Neural cell (in vitro differentiated cells): ENCODE measurements around the gene AP3B1. TPM values are rescaled to one million over a fixed set of nuclear protein-coding genes. Genes with fewer than 3 reads are reported as not detected.

Experiments
- H2AFZ ChIP-seq: fragments of 200-600, 300-800 bp; sonication (generic), shearing (Covaris generic); 2 replicates; pipeline ENCODE4 v1.6.0; 2014; ENCODE audit warnings: low read depth, mild to moderate bottlenecking, antibody characterized with exemption, low read length, moderate library complexity
- H3F3A ChIP-seq: fragments of 200-600 bp; shearing (Covaris generic); 2 replicates; pipeline ENCODE4 v1.6.1; 2016; ENCODE audit warnings: mild to moderate bottlenecking, moderate library complexity, mixed read lengths, antibody characterized with exemption, low read length; ENCODE audit not compliant: insufficient read depth, poor library complexity, severe bottlenecking
- H3K27ac ChIP-seq: fragments of 200-600, 300-800 bp; sonication (generic), shearing (Covaris generic); 2 replicates; pipeline ENCODE4 v1.5.1; 2014; ENCODE audit warnings: mild to moderate bottlenecking, low read length, moderate library complexity
- H3K27me3 ChIP-seq: fragments of 300-800, 200-600 bp; sonication (generic), shearing (Covaris generic); 2 replicates; pipeline ENCODE4 v1.6.0; 2014; ENCODE audit warnings: mild to moderate bottlenecking, low read depth, low read length, moderate library complexity; ENCODE audit not compliant: insufficient read depth
- H3K36me3 ChIP-seq: fragments of 300-800, 200-600 bp; sonication (generic), shearing (Covaris generic); 2 replicates; pipeline ENCODE4 v1.5.1; 2014; ENCODE audit warnings: mild to moderate bottlenecking, antibody characterized with exemption, low read length, moderate library complexity; ENCODE audit not compliant: insufficient read depth
- H3K4me2 ChIP-seq: fragments of 300-800, 200-600 bp; sonication (generic), shearing (Covaris generic); 2 replicates; pipeline ENCODE4 v1.6.0; 2014; ENCODE audit warnings: mild to moderate bottlenecking, low read length
- H3K4me3 ChIP-seq: fragments of 300-800, 200-600 bp; sonication (generic), shearing (Covaris generic); 2 replicates; pipeline ENCODE4 v1.5.1; 2014; ENCODE audit warnings: mild to moderate bottlenecking, low read length, moderate library complexity
- H3K79me2 ChIP-seq: fragments of 200-600 bp; shearing (Covaris generic); replicated peaks from 2 replicates; pipeline ENCODE4 v1.6.0; 2014; ENCODE audit warnings: mild to moderate bottlenecking, low read length, moderate library complexity; ENCODE audit not compliant: insufficient read depth
- H3K9ac ChIP-seq: fragments of 300-800, 200-600 bp; sonication (generic), shearing (Covaris generic); 2 replicates; pipeline ENCODE4 v1.6.1; 2016; ENCODE audit warnings: mild to moderate bottlenecking, low read length, mixed read lengths
- H3K9me2 ChIP-seq: fragments of 200-600 bp; shearing (Covaris generic); 2 replicates; pipeline ENCODE4 v1.6.1; 2016; ENCODE audit warnings: mild to moderate bottlenecking, low read length, mixed read lengths; ENCODE audit not compliant: insufficient read depth
- H3K9me3 ChIP-seq: fragments of 200-600, 300-800 bp; sonication (generic), shearing (Covaris generic); 2 replicates; pipeline ENCODE4 v1.6.1; 2016; ENCODE audit warnings: mild to moderate bottlenecking, mixed run types, low read length, moderate library complexity, mixed read lengths
- H4K20me1 ChIP-seq: fragments of 200-600 bp; shearing (Covaris generic); 2 replicates; pipeline ENCODE4 v1.6.1; 2016; ENCODE audit warnings: mild to moderate bottlenecking, mixed run types; ENCODE audit not compliant: insufficient read depth
- EP300 ChIP-seq: fragments of 450-650 bp; conservative IDR thresholded peaks from 2 replicates; pipeline ENCODE4 v1.6.1; 2014; ENCODE audit warnings: antibody characterized with exemption, mild to moderate bottlenecking, moderate library complexity; ENCODE audit not compliant: poor library complexity, severe bottlenecking
- EZH2 ChIP-seq: fragments of 200-600, 300-800 bp; shearing (Covaris generic), sonication (generic); IDR thresholded peaks from 2 replicates; pipeline ENCODE4 v1.6.1; 2014; ENCODE audit warnings: antibody characterized with exemption, low read length, borderline replicate concordance, mild to moderate bottlenecking; ENCODE audit not compliant: insufficient read depth, poor library complexity, severe bottlenecking
- MXI1 ChIP-seq: fragments of 450-650 bp; conservative IDR thresholded peaks from 2 replicates; pipeline ENCODE4 v1.6.1; 2014; ENCODE audit warnings: antibody characterized with exemption, mild to moderate bottlenecking; ENCODE audit not compliant: poor library complexity, severe bottlenecking
- POLR2AphosphoS5 ChIP-seq: IDR thresholded peaks from 2 replicates; pipeline ENCODE4 v1.6.1; 2012
- RAD21 ChIP-seq: fragments of 450-650 bp; conservative IDR thresholded peaks from 2 replicates; pipeline ENCODE4 v1.6.1; 2014; ENCODE audit warnings: antibody characterized with exemption, mild to moderate bottlenecking, moderate library complexity
- SMC3 ChIP-seq: fragments of 450-650 bp; conservative IDR thresholded peaks from 2 replicates; pipeline ENCODE4 v1.6.1; 2014; ENCODE audit warnings: antibody characterized with exemption, mild to moderate bottlenecking, moderate library complexity; ENCODE audit not compliant: poor library complexity
- TAF1 ChIP-seq: IDR thresholded peaks from 2 replicates; pipeline ENCODE4 v1.6.1; 2012; ENCODE audit warnings: low read depth
- polyA plus RNA-seq: library from polyadenylated mRNA; depleted of rRNA; stranded (reverse); fragments of >200 nt; gene quantifications from 2 replicates; pipeline ENCODE4 v1.2.3, GENCODE V29; 2014
- TF ChIP-seq, protein P1 (sequence below): fragments of 450-650 bp; IDR thresholded peaks from 2 replicates; pipeline ENCODE4 v1.5.1; 2014; ENCODE audit warnings: antibody characterized with exemption, mild to moderate bottlenecking, moderate library complexity; ENCODE audit not compliant: poor library complexity, severe bottlenecking
- TF ChIP-seq, protein P2 (sequence below): IDR thresholded peaks from 2 replicates; pipeline ENCODE4 v1.6.1; 2012; ENCODE audit warnings: borderline replicate concordance

Gene AP3B1
- polyA plus RNA-seq, 1 donor from 2014 or later = 8.5 TPM

DNA sequence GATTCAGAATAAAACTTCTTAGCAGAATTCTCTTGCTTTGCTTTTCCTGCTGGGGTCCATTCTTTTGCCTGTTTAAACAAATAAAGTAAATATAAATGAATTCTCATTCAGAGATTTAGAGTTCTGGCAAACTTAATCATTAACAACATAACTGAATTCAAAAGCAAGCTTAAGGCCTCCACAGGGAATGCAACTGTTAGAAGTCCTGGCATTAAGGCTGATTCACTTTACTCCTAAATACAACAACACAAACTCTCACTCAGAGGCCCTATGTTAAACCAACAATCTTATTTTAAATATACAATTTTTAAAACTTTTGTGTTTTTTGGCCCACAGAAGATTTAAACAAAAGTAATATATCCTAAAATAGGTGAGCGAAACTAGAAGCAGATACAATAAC, 178.3 kb downstream of the AP3B1 start:
- Histone ChIP-seq H3K27ac (no peak overlapping the region), H3K36me3 (no peaks in the 10 kb centered on the region), H3K9me3 (no peaks in the 10 kb centered on the region), H3F3A (no peaks in the 10 kb centered on the region), H3K79me2 (no peaks in the 10 kb centered on the region), H3K27me3 (no peaks in the 10 kb centered on the region), H3K4me3 (no peak overlapping the region), H3K4me2 (no peak overlapping the region), H4K20me1 (no peaks in the 10 kb centered on the region), H3K9me2 (no peaks in the 10 kb centered on the region), H2AFZ (no peak overlapping the region), H3K9ac (no peak overlapping the region)
- no peak for TF ChIP-seq TAF1
- TF ChIP-seq, protein P1, sequence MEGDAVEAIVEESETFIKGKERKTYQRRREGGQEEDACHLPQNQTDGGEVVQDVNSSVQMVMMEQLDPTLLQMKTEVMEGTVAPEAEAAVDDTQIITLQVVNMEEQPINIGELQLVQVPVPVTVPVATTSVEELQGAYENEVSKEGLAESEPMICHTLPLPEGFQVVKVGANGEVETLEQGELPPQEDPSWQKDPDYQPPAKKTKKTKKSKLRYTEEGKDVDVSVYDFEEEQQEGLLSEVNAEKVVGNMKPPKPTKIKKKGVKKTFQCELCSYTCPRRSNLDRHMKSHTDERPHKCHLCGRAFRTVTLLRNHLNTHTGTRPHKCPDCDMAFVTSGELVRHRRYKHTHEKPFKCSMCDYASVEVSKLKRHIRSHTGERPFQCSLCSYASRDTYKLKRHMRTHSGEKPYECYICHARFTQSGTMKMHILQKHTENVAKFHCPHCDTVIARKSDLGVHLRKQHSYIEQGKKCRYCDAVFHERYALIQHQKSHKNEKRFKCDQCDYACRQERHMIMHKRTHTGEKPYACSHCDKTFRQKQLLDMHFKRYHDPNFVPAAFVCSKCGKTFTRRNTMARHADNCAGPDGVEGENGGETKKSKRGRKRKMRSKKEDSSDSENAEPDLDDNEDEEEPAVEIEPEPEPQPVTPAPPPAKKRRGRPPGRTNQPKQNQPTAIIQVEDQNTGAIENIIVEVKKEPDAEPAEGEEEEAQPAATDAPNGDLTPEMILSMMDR = no peak
- TF ChIP-seq EZH2 = no peak
- no peak for TF ChIP-seq SMC3
- no peak for TF ChIP-seq POLR2AphosphoS5
- TF ChIP-seq, protein P2, sequence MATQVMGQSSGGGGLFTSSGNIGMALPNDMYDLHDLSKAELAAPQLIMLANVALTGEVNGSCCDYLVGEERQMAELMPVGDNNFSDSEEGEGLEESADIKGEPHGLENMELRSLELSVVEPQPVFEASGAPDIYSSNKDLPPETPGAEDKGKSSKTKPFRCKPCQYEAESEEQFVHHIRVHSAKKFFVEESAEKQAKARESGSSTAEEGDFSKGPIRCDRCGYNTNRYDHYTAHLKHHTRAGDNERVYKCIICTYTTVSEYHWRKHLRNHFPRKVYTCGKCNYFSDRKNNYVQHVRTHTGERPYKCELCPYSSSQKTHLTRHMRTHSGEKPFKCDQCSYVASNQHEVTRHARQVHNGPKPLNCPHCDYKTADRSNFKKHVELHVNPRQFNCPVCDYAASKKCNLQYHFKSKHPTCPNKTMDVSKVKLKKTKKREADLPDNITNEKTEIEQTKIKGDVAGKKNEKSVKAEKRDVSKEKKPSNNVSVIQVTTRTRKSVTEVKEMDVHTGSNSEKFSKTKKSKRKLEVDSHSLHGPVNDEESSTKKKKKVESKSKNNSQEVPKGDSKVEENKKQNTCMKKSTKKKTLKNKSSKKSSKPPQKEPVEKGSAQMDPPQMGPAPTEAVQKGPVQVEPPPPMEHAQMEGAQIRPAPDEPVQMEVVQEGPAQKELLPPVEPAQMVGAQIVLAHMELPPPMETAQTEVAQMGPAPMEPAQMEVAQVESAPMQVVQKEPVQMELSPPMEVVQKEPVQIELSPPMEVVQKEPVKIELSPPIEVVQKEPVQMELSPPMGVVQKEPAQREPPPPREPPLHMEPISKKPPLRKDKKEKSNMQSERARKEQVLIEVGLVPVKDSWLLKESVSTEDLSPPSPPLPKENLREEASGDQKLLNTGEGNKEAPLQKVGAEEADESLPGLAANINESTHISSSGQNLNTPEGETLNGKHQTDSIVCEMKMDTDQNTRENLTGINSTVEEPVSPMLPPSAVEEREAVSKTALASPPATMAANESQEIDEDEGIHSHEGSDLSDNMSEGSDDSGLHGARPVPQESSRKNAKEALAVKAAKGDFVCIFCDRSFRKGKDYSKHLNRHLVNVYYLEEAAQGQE = no peak
- no peak for TF ChIP-seq EP300
- no peak for TF ChIP-seq RAD21
- no peak for TF ChIP-seq MXI1

DNA sequence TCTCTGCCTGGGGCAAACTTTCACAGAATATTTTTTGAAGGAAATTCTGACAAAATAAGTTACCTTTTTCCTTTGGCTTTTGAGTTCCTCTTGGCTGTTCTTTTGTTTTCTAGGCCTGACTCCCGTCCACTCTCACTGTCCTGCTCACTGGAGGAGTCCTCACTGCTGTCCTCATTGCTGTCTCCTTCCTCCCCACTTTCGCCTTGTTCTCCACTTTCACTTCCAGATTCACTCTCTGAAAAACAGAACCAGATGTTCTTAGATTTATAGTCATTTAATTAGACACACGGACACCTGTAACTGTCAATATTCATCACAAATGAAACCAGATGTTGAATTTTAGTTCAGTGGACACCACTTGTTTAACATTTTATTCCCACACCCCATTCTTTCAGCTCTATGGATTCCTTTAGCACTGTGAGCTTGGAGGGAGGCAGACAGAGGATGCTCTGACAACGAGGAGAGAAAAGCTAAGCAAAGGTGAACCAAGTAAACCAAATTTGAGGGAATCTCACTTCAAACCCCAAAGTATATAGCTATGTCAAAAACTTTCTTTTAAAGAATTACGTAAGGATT, 180.7 kb downstream of the AP3B1 start:
- no peaks in the 10 kb centered on the region for H3K79me2 ChIP-seq
- H3F3A ChIP-seq = no peaks in the 10 kb centered on the region
- H3K9me3 ChIP-seq = no peaks in the 10 kb centered on the region
- no peaks in the 10 kb centered on the region for H3K36me3 ChIP-seq
- H4K20me1 ChIP-seq = no peaks in the 10 kb centered on the region
- H3K4me2 ChIP-seq = no peak overlapping the region
- no peak overlapping the region for H3K27ac ChIP-seq
- H3K9ac ChIP-seq = no peak overlapping the region
- H2AFZ ChIP-seq = no peak overlapping the region
- H3K4me3 ChIP-seq = no peak overlapping the region
- no peaks in the 10 kb centered on the region for H3K27me3 ChIP-seq
- no peaks in the 10 kb centered on the region for H3K9me2 ChIP-seq
- TF ChIP-seq, protein P2 = no peak
- TF ChIP-seq RAD21 (no peak), TAF1 (no peak), SMC3 (no peak), EP300 (no peak), POLR2AphosphoS5 (no peak), EZH2 (no peak), MXI1 (no peak)
- TF ChIP-seq, protein P1 = no peak
